ENCODE results near the gene LRRN2.

DNA sequence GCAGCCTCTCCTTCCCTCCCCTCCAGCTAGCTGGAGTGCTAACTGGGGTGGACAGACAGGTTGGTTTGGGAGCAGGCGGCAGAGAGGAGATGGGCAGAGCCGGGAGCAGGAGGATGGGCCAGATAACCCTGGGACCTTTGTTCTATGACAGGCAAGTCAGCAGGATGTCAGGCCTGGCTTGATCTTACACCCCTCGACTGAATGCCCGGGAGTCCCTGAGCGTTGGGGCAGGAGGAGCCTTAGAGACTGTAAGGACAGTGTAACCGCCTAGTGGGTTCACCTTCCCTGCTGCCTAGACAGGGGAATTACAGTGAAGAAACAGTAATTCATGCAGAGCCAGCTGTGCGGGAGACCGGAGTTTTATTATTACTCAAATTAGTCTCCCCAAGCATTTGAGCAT, 109.1 kb downstream of the LRRN2 start:
- TF ChIP-seq, protein P1, sequence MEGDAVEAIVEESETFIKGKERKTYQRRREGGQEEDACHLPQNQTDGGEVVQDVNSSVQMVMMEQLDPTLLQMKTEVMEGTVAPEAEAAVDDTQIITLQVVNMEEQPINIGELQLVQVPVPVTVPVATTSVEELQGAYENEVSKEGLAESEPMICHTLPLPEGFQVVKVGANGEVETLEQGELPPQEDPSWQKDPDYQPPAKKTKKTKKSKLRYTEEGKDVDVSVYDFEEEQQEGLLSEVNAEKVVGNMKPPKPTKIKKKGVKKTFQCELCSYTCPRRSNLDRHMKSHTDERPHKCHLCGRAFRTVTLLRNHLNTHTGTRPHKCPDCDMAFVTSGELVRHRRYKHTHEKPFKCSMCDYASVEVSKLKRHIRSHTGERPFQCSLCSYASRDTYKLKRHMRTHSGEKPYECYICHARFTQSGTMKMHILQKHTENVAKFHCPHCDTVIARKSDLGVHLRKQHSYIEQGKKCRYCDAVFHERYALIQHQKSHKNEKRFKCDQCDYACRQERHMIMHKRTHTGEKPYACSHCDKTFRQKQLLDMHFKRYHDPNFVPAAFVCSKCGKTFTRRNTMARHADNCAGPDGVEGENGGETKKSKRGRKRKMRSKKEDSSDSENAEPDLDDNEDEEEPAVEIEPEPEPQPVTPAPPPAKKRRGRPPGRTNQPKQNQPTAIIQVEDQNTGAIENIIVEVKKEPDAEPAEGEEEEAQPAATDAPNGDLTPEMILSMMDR (conservative IDR thresholded peaks at IDR 0.05 in 1 of 2, IDR thresholded peaks at IDR 0.05 in 1 of 2; ENCODE audit: low read depth in 1 of 2, low read length in 2 of 2): no peak
- TF ChIP-seq EZH2 (IDR thresholded peaks at IDR 0.05; ENCODE audit: low read length, missing control alignments): no peak
